ENCODE data around the gene PFKFB3. TPM values are rescaled to one million over a fixed set of nuclear protein-coding genes. Genes with fewer than 3 reads are reported as not detected.

The PFKFB3 gene
- total and polyA plus RNA-seq, 2 of the 13 experiments (the other 11 are each of a cell fraction or from before 2014, with no cell fraction given), result 1.2 to 13.3 TPM

DNA sequence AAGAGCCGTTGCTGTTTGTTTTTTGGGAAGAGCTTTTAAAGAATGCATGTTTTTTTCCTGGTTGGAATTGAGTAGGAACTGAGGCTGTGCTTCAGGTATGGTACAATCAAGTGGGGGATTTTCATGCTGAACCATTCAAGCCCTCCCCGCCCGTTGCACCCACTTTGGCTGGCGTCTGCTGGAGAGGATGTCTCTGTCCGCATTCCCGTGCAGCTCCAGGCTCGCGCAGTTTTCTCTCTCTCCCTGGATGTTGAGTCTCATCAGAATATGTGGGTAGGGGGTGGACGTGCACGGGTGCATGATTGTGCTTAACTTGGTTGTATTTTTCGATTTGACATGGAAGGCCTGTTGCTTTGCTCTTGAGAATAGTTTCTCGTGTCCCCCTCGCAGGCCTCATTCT lies 31.6 kb downstream of the PFKFB3 start (continued):
- TF ChIP-seq ZNF547 (CRISPR knock-in tag; IDR thresholded peaks at IDR 0.05) (no peak), ZNF768 (CRISPR knock-in tag; IDR thresholded peaks at IDR 0.05) (no peak), ZNF20 (CRISPR knock-in tag; IDR thresholded peaks at IDR 0.05) (no peak)

DNA sequence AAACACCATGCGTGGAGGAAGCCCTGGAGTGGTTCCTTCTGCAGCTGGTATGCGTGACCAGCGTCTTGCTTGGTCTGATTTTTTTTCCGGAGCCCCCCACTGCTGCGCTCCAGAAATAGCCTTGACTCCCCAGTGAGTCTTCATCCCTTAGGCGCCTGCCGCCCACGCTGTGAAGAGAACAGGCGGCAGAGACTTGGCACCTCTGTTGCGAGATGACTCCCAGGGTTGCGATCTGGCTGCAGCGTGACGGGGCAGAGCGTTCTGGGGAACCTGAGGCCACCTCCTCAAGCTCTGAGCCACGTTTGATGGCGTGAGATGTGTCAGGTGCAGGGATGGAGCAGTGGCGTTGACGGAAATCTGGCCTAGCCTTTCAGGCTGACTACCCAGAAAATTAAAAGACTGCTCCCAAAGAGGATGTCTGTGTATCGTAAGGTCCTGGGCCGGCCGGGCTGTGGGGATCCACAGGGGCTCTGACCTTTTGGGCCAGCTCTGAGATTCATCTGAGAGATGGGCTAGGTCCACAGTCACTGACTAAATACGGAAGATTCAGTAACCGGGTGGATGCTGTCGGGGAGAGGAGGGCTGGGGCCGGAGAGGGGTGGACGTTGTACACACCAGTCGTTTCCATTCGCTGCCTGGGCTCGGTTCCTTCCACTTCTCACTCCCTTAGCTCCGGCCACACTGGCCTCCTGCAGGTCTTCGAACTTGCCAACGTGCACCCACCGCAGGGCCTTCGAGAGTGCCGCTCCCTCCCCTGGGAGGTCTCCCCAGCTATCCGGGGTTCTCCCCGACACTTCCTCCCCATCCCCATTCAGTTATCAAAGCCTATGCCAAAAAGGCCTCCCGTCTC lies 33.8 kb downstream of the PFKFB3 start:
- in situ Hi-C loops (cut with HindIII; ENCODE audit: extremely low pct_ligation_motif_present, low pct_unique_long_range_greater_than_20kb), result no loop called here
- intact Hi-C loops (cut with micrococcal nuclease; ENCODE audit: unreplicated experiment), result no loop called here
- ATAC-seq, result no peak
- Histone ChIP-seq H2AFZ (ENCODE audit: low read length) (no peak overlapping the region), H3K79me2 (ENCODE audit: insufficient read depth, low read length) (no peaks in the 10 kb centered on the region), H3K4me1 (ENCODE audit: insufficient read depth, low read length) (no peaks in the 10 kb centered on the region), H3K4me3 (replicated peaks in 1 of 3; ENCODE audit: insufficient read depth in 1 of 3, low read depth in 2 of 3, low read length in 3 of 3) (no peak overlapping the region), H3K9ac (ENCODE audit: insufficient read depth, low read depth, low read length) (no peak overlapping the region), H3K27ac (ENCODE audit: extremely low read length, insufficient read depth, low read length) (no peak overlapping the region), H3K9me3 (ENCODE audit: low read length) (no peaks in the 10 kb centered on the region), H4K20me1 (ENCODE audit: insufficient read depth, low read length) (no peaks in the 10 kb centered on the region), H3K27me3 (ENCODE audit: control insufficient read depth in 1 of 2, insufficient read depth in 2 of 2, low read length in 2 of 2) (no peaks in the 10 kb centered on the region), H3K36me3 (replicated peaks in 1 of 2; ENCODE audit: control insufficient read depth in 1 of 2, insufficient read depth in 2 of 2, low read length in 2 of 2) (peaks cover 10 to 19% of the 10 kb centered on the region in 2 experiments), H3K4me2 (ENCODE audit: low read depth, low read length) (no peak overlapping the region)
- WGBS (ENCODE audit: low lambda C conversion rate), result 90% methylated on average over 38 of the region's 38 CpGs
- no peak for FAIRE-seq
- POLR2A ChIA-PET, result no interaction called here
- no peak for DNase-seq (ENCODE audit: low spot score)
- CTCF ChIA-PET (ENCODE audit: low intra/inter-chr PET ratio, low total read pairs), result no interaction called here
- no TSS peak for BruUV-seq (replicated peaks)
- TF ChIP-seq, protein P1, sequence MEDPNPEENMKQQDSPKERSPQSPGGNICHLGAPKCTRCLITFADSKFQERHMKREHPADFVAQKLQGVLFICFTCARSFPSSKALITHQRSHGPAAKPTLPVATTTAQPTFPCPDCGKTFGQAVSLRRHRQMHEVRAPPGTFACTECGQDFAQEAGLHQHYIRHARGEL (CRISPR knock-in tag; IDR thresholded peaks at IDR 0.05), result no peak
- TF ChIP-seq, protein P2, sequence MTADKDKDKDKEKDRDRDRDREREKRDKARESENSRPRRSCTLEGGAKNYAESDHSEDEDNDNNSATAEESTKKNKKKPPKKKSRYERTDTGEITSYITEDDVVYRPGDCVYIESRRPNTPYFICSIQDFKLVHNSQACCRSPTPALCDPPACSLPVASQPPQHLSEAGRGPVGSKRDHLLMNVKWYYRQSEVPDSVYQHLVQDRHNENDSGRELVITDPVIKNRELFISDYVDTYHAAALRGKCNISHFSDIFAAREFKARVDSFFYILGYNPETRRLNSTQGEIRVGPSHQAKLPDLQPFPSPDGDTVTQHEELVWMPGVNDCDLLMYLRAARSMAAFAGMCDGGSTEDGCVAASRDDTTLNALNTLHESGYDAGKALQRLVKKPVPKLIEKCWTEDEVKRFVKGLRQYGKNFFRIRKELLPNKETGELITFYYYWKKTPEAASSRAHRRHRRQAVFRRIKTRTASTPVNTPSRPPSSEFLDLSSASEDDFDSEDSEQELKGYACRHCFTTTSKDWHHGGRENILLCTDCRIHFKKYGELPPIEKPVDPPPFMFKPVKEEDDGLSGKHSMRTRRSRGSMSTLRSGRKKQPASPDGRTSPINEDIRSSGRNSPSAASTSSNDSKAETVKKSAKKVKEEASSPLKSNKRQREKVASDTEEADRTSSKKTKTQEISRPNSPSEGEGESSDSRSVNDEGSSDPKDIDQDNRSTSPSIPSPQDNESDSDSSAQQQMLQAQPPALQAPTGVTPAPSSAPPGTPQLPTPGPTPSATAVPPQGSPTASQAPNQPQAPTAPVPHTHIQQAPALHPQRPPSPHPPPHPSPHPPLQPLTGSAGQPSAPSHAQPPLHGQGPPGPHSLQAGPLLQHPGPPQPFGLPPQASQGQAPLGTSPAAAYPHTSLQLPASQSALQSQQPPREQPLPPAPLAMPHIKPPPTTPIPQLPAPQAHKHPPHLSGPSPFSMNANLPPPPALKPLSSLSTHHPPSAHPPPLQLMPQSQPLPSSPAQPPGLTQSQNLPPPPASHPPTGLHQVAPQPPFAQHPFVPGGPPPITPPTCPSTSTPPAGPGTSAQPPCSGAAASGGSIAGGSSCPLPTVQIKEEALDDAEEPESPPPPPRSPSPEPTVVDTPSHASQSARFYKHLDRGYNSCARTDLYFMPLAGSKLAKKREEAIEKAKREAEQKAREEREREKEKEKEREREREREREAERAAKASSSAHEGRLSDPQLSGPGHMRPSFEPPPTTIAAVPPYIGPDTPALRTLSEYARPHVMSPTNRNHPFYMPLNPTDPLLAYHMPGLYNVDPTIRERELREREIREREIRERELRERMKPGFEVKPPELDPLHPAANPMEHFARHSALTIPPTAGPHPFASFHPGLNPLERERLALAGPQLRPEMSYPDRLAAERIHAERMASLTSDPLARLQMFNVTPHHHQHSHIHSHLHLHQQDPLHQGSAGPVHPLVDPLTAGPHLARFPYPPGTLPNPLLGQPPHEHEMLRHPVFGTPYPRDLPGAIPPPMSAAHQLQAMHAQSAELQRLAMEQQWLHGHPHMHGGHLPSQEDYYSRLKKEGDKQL (CRISPR knock-in tag; IDR thresholded peaks at IDR 0.05; ENCODE audit: low read depth), result no peak
- TF ChIP-seq, protein P3, sequence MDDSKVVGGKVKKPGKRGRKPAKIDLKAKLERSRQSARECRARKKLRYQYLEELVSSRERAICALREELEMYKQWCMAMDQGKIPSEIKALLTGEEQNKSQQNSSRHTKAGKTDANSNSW (CRISPR knock-in tag; IDR thresholded peaks at IDR 0.05; ENCODE audit: borderline replicate concordance), result no peak
- TF ChIP-seq DMAP1 (CRISPR knock-in tag; IDR thresholded peaks at IDR 0.05) (no peak), STAG1 (CRISPR knock-in tag; IDR thresholded peaks at IDR 0.05) (no peak), POLR2AphosphoS5 (IDR thresholded peaks at IDR 0.05; ENCODE audit: low read depth, low read length) (no peak), ZNF629 (CRISPR knock-in tag; conservative IDR thresholded peaks at IDR 0.05) (no peak), PHF5A (CRISPR knock-in tag; IDR thresholded peaks at IDR 0.05; ENCODE audit: low read depth, unreplicated experiment) (no peak), RCOR2 (CRISPR knock-in tag; IDR thresholded peaks at IDR 0.05) (no peak), SCMH1 (CRISPR knock-in tag; IDR thresholded peaks at IDR 0.05; ENCODE audit: borderline replicate concordance) (no peak)
- TF ChIP-seq, protein P4, sequence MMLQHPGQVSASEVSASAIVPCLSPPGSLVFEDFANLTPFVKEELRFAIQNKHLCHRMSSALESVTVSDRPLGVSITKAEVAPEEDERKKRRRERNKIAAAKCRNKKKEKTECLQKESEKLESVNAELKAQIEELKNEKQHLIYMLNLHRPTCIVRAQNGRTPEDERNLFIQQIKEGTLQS (CRISPR knock-in tag; IDR thresholded peaks at IDR 0.05), result no peak
- TF ChIP-seq, protein P5, sequence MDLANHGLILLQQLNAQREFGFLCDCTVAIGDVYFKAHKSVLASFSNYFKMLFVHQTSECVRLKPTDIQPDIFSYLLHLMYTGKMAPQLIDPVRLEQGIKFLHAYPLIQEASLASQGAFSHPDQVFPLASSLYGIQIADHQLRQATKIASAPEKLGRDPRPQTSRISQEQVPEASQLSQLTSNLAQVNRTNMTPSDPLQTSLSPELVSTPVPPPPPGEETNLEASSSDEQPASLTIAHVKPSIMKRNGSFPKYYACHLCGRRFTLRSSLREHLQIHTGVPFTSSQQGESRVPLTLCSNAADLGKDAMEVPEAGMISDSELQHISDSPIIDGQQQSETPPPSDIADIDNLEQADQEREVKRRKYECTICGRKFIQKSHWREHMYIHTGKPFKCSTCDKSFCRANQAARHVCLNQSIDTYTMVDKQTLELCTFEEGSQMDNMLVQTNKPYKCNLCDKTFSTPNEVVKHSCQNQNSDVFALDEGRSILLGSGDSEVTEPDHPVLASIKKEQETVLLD (CRISPR knock-in tag; IDR thresholded peaks at IDR 0.05; ENCODE audit: low read depth), result no peak
